HG02943 (cell line): ENCODE data around the gene RB1.

Source experiments
- ATAC-seq: cut with Tn5 transposase; IDR thresholded peaks from one replicate; pipeline ENCODE4 v1.9.1; 2021; ENCODE audit warnings: mild to moderate bottlenecking, low read depth, moderate library complexity; ENCODE audit not compliant: unreplicated experiment

Gene RB1

DNA sequence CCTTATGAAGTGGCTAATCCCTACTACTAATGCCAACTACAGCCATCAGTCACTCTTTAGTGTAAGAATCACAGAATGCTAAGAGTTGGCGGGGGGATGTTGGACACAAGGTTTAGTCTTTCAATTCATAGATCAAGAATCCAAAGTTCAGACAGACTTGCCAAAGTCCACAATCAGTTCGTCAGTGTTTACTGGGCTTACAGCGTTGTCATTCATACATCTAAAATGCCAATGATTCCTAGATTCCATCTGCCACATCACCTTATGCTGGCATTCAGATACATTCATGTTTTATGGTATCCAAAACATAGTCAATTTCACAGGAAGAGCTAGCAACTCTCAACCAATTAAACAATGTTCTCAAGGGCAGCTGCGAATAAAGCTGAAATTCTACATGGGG is 211.2 kb downstream of the RB1 start:
- ATAC-seq: no peak

DNA sequence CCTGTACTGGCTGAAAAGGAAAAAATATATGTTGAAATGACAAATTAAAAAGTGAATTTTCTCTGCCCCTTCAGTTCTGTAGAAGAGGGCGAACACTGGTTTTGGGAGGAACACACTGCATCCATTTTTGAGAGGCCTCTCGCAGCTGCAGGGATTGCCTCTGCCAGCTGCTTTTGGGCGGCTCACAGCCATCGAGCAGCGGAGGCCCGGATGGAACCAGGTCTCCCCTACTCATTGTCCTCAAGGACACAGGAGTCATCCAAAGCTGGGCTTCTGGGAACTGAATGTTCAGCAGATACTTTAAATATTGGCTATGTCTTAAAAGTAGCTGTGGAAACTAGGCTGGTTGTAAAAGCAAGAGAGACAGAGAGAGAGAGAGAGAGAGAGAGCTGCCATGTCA is 212.2 kb downstream of the RB1 start:
- ATAC-seq: no peak

GRCh38 chr13:48518083-48518482 is 214.5 kb downstream of the RB1 start:
- no peak for ATAC-seq

GRCh38 chr13:48526286-48526685 is 222.7 kb downstream of the RB1 start:
- ATAC-seq: no peak

DNA sequence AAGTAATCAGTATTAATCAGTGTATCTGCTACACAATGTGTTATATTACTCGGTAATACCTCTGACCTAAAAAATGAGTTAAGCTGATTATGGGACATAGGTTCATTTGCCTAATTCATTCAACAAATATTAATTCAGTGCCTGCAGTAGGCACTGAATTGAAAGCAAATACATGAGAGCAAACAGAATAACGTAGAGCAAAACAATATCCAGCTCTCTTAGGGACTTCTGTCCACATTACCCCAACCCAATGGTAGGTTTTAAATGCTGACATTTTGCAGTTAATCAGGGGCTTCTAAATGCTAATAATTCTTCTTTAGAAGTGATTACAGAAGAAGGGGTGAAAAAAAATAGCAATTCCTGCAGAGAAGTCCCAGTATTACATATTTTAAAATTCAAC is 224.4 kb downstream of the RB1 start:
- no peak for ATAC-seq

DNA sequence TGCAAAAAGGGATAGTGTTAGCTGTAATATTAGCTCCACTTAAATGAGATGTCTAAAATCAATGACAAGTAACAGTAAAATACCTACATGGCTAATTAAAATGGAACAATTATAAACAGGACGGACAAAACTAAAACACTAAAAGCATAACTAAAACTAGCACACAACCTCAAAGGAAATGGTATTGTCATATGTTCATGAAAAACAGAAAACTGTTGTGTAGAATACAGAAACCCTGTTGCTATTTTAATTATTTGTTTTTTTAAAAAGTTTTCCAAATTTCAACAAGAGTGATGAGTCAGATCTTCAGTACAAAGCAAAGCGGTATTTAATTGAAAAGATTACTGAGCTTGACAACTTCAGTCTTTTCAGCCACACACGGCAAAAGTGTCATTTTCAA is 225.2 kb downstream of the RB1 start:
- ATAC-seq: no peak

GRCh38 chr13:48530833-48531232 is 227.3 kb downstream of the RB1 start:
- no peak for ATAC-seq
